Common myeloid progenitor, CD34-positive (primary cell): ENCODE measurements around the gene TNPO2.
"Not testable (repeated sequence)": the region's sequence is repeated elsewhere in the genome, so short reads cannot be mapped to it uniquely, and the experiment has no call there.

Experiments
- CTCF ChIA-PET: fragments of 350-600 bp; sonication (Branson Sonifier 250); formaldehyde crosslinking; loops from one replicate; lab custom pipeline; 2021; ENCODE audit warnings: antibody characterized with exemption; lab: Charles Lee
- POLR2A ChIA-PET: fragments of 350-600 bp; sonication (Branson Sonifier 250); formaldehyde crosslinking; loops from one replicate; lab custom pipeline; 2021; ENCODE audit warnings: antibody characterized with exemption; lab: Charles Lee
- DNase-seq, 3 donors: peaks; one replicate each; pipeline versions ENCODE4 v3.0.0 to v3.0.0-alpha.2; 2013
- H3K27ac ChIP-seq, 2 experiments: 1 replicate in 1 of 2; 2 replicates in 1 of 2; pipeline ENCODE4 v1.7.0; 2013; ENCODE audit warnings: inconsistent platforms in 2 of 2, low read length in 2 of 2, mild to moderate bottlenecking in 2 of 2, low read depth in 1 of 2, moderate library complexity in 1 of 2; ENCODE audit not compliant: severe bottlenecking in 2 of 2, insufficient read depth in 1 of 2, poor library complexity in 1 of 2
- H3K27me3 ChIP-seq, 5 experiments: replicated peaks in 2 of 5; 1 replicate in 3 of 5; 2 replicates in 2 of 5; pipeline versions ENCODE4 v1.6.1 to v1.7.0; 2013; ENCODE audit warnings: low read length in 4 of 5, mild to moderate bottlenecking in 2 of 5, moderate library complexity in 2 of 5, inconsistent platforms in 1 of 5; ENCODE audit not compliant: insufficient read depth in 5 of 5, control insufficient read depth in 4 of 5
- H3K36me3 ChIP-seq, 4 experiments: 1 replicate in 2 of 4; 2 replicates in 2 of 4; pipeline versions ENCODE4 v1.6.1 to v1.7.0; 2013; ENCODE audit warnings: low read length in 3 of 4, control low read depth in 1 of 4, mild to moderate bottlenecking in 1 of 4; ENCODE audit not compliant: control insufficient read depth in 4 of 4, insufficient read depth in 4 of 4
- H3K4me1 ChIP-seq, 4 experiments: 1 replicate in 3 of 4; 2 replicates in 1 of 4; pipeline versions ENCODE4 v1.6.1 to v1.7.1; 2013; ENCODE audit warnings: low read length in 3 of 4, mild to moderate bottlenecking in 3 of 4, control low read depth in 1 of 4, inconsistent platforms in 1 of 4, moderate library complexity in 1 of 4; ENCODE audit not compliant: control insufficient read depth in 4 of 4, insufficient read depth in 4 of 4; ENCODE audit errors: control extremely low read depth in 1 of 4
- H3K4me3 ChIP-seq, 7 experiments: 1 replicate in 4 of 7; 2 replicates in 3 of 7; pipeline versions ENCODE4 v1.5.1 to v1.7.0; 2013; ENCODE audit warnings: mild to moderate bottlenecking in 7 of 7, low read length in 6 of 7, moderate library complexity in 6 of 7, inconsistent platforms in 2 of 7, low read depth in 2 of 7, control low read depth in 1 of 7; ENCODE audit not compliant: insufficient read depth in 4 of 7, control insufficient read depth in 1 of 7; ENCODE audit errors: extremely low read depth in 1 of 7
- H3K9me3 ChIP-seq, 5 experiments: 1 replicate in 4 of 5; 2 replicates in 1 of 5; pipeline versions ENCODE4 v1.6.1 to v1.7.1; 2013; ENCODE audit warnings: low read length in 4 of 5, mild to moderate bottlenecking in 2 of 5, inconsistent platforms in 1 of 5, low read depth in 1 of 5, moderate library complexity in 1 of 5; ENCODE audit not compliant: control insufficient read depth in 4 of 5, insufficient read depth in 2 of 5; ENCODE audit errors: control extremely low read depth in 1 of 5
- WGBS: methylation state at CpG from one replicate; pipeline ENCODE4 v1.1.5; 2013; ENCODE audit not compliant: insufficient coverage; 5-methylcytosine and 5-hydroxymethylcytosine counted together

Gene TNPO2

GRCh38 chr19:12685831-12686230, 37.9 kb downstream of the TNPO2 start:
- Histone ChIP-seq H3K27me3 (no peaks in the 10 kb centered on the region), H3K27ac (no peak overlapping the region), H3K4me3 (no peak overlapping the region), H3K36me3 (no peaks in the 10 kb centered on the region), H3K9me3 (no peaks in the 10 kb centered on the region), H3K4me1 (peaks cover 0 to 38% (median 30%) of the 10 kb centered on the region in 4 experiments)
- DNase-seq: no peak
- ChIA-PET POLR2A (interaction anchor here (0.7 kb wide), 1 partner anchor 30 kb away, joined by 4 read pairs; no protein-coding TSS in a partner anchor), CTCF (interaction anchor here (1.3 to 1.8 kb wide), 2 partner anchors 10 to 14 kb away, joined by 5 to 7 read pairs; partner anchors contain the start of gene FBXW9)
- 90% methylated on average over 3 of the region's 3 CpGs for WGBS

- POLR2A ChIA-PET: interaction anchor here (0.6 to 1.5 kb wide), 5 partner anchors 13 to 166 kb away, joined by 3 to 10 read pairs (median 3); partner anchors contain the start of gene FBXW9
- H3K9me3 ChIP-seq: no peaks in the 10 kb centered on the region
- H3K27me3 ChIP-seq: no peaks in the 10 kb centered on the region
- CTCF ChIA-PET: interaction anchor here (0.6 to 1.7 kb wide), 5 partner anchors 9 to 39 kb away, joined by 3 to 5 read pairs (median 3); partner anchors contain the start of gene FBXW9
- H3K4me3 ChIP-seq: peak within 1 kb of the TSS; percentile 56 to 94 (median 87)
- H3K36me3 ChIP-seq: peaks cover 3 to 32% (median 30%) of the 10 kb centered on the region in 4 experiments
- H3K27ac ChIP-seq: peak within 1 kb of the TSS; percentile 81 to 94
- peaks cover 0 to 16% (median 11%) of the 10 kb centered on the region in 4 experiments for H3K4me1 ChIP-seq
- peak; percentile 99 to 100 (median 100) for DNase-seq
- WGBS: under 1% methylated on average over 64 of the region's 68 CpGs
These were observed 42.4 kb downstream of the TNPO2 start, which contains the start of gene DHPS for GRCh38 chr19:12681074-12681987. DHPS (minus strand) TSS chr19:12681880; CDS start chr19:12681766, 114 bp downstream.

- no peak for DNase-seq
- POLR2A ChIA-PET: no interaction called here
- Histone ChIP-seq H3K9me3 (no peaks in the 10 kb centered on the region), H3K27me3 (no peaks in the 10 kb centered on the region), H3K36me3 (peaks cover 8 to 45% (median 40%) of the 10 kb centered on the region in 4 experiments), H3K27ac (no peak overlapping the region), H3K4me3 (peak overlapping the region in 1 of 7 experiments; percentile 16), H3K4me1 (peaks cover 0 to 16% (median 11%) of the 10 kb centered on the region in 4 experiments)
- CTCF ChIA-PET: interaction anchor here (0.9 to 1.8 kb wide), 3 partner anchors 9 to 10 kb away, joined by 3 to 4 read pairs (median 4); no protein-coding TSS in a partner anchor
- 98% methylated on average over 9 of the region's 9 CpGs for WGBS
These were observed 43.7 kb downstream of the TNPO2 start for GRCh38 chr19:12680034-12680433.

- not testable (repeated sequence) for H3K4me3 ChIP-seq
- peaks cover 8 to 62% (median 50%) of the 10 kb centered on the region in 4 experiments for H3K36me3 ChIP-seq
- 100% methylated on average over 4 of the region's 5 CpGs for WGBS
These were observed 45.7 kb downstream of the TNPO2 start for GRCh38 chr19:12678039-12678438.

GRCh38 chr19:12676928-12677327, 46.8 kb downstream of the TNPO2 start:
- no peaks in the 10 kb centered on the region for H3K27me3 ChIP-seq
- H3K27ac ChIP-seq: no peak overlapping the region
- DNase-seq: no peak
- peaks cover 0 to 13% (median 11%) of the 10 kb centered on the region in 4 experiments for H3K4me1 ChIP-seq
- H3K9me3 ChIP-seq: no peaks in the 10 kb centered on the region
- peaks cover 8 to 68% (median 58%) of the 10 kb centered on the region in 4 experiments for H3K36me3 ChIP-seq
- CTCF ChIA-PET: interaction anchor here (0.6 to 3.6 kb wide), 15 partner anchors 10 to 216 kb away, joined by 3 to 27 read pairs (median 4); partner anchors contain the start of genes FBXW9, MAN2B1 and WDR83
- 95% methylated on average over 10 of the region's 12 CpGs for WGBS
- POLR2A ChIA-PET: no interaction called here
- no peak overlapping the region for H3K4me3 ChIP-seq

More at GRCh38 chr19:12678039-12678438, 45.7 kb downstream of the TNPO2 start:
- ChIA-PET CTCF (interaction anchor here (0.7 to 3.6 kb wide), 9 partner anchors 15 to 169 kb away, joined by 3 to 27 read pairs (median 4); partner anchors contain the start of gene FBXW9), POLR2A (interaction anchor here (0.6 kb wide), 1 partner anchor 1259 kb away, joined by 4 read pairs; no protein-coding TSS in a partner anchor)
- not testable (repeated sequence) for H3K27ac ChIP-seq, H3K27me3 ChIP-seq, DNase-seq, H3K9me3 ChIP-seq
- H3K4me1 ChIP-seq: peaks cover 0 to 16% (median 11%) of the 10 kb centered on the region in 4 experiments

- H3K4me1 ChIP-seq: peaks cover 0 to 11% (median 10%) of the 10 kb centered on the region in 4 experiments
- no peak overlapping the region for H3K4me3 ChIP-seq
- no peak overlapping the region for H3K27ac ChIP-seq
- H3K9me3 ChIP-seq: no peaks in the 10 kb centered on the region
- CTCF ChIA-PET: interaction anchor here (0.6 to 3.6 kb wide), 14 partner anchors 10 to 215 kb away, joined by 3 to 27 read pairs (median 4); partner anchors contain the start of genes FBXW9, MAN2B1 and WDR83
- POLR2A ChIA-PET: no interaction called here
- DNase-seq: peak; percentile 80 to 88 (median 82)
- no peaks in the 10 kb centered on the region for H3K27me3 ChIP-seq
- peaks cover 8 to 68% (median 59%) of the 10 kb centered on the region in 4 experiments for H3K36me3 ChIP-seq
- WGBS: 34% methylated on average over 4 of the region's 4 CpGs
These were observed 47.3 kb downstream of the TNPO2 start for GRCh38 chr19:12676384-12676792.
